ENCODE data around the gene PRTN3.

Gene PRTN3, protein sequence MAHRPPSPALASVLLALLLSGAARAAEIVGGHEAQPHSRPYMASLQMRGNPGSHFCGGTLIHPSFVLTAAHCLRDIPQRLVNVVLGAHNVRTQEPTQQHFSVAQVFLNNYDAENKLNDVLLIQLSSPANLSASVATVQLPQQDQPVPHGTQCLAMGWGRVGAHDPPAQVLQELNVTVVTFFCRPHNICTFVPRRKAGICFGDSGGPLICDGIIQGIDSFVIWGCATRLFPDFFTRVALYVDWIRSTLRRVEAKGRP

DNA sequence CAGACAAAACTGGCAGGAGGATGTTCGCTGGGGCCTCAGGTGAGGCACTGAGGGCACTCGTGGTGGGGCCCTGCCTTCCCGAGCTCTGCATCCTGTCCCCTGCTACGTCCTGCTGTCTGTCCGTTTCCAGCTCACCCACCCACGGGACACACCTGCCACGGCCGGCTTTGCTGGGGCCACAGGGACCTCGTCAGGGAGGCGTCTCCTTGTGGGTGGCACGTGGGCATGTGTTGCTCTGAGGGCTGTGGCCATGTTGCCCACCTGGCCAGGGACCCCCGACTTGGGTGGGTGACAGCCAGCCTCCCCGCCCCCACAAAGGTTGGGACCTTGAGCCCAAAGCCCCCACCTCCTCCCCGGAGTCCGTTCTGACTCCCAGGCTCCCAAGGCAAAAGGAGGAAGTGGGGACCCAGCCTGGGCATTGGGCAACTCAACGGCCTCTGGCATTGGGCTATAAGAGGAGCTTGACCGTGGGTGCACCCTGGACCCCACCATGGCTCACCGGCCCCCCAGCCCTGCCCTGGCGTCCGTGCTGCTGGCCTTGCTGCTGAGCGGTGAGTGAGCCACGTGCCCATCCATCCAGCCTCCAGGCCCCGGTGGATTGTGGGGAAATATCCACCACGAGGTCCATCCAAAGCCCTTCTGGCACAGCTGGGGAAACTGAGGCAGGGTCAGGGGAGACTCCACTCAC is at the start of gene PRTN3:
PRTN3 (plus strand) TSS at position 481 of the 688 bp plus-strand sequence; CDS start at position 491, 10 bp downstream.
- no peak for FAIRE-seq

DNA sequence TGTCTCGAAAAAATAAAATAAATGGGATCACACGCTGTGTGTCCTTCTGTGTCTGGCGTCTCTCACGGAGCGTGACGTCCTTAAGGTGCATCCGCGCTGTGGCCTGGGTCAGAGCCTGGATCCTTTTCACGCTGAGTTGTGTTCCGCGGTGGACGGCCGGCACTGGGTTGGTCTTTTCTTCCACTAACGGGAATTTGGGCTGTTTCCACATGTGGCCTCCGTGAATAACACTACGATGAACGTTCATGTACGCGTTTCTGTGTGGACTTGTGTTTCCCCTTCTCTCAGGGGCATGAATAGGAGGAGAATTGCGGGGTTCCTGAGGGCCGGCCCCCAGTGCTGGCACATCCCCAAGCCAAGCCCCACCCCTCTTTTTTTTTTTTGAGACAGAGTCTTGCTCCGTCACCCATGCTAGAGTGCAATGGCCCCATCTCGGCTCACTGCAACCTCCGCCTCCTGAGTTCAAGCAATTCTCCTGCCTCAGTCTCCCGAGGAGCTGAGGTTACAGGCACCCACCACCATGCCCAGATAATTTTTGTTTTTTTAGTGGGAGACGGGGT is 49.7 kb upstream of the PRTN3 start:
- FAIRE-seq, result no peak

DNA sequence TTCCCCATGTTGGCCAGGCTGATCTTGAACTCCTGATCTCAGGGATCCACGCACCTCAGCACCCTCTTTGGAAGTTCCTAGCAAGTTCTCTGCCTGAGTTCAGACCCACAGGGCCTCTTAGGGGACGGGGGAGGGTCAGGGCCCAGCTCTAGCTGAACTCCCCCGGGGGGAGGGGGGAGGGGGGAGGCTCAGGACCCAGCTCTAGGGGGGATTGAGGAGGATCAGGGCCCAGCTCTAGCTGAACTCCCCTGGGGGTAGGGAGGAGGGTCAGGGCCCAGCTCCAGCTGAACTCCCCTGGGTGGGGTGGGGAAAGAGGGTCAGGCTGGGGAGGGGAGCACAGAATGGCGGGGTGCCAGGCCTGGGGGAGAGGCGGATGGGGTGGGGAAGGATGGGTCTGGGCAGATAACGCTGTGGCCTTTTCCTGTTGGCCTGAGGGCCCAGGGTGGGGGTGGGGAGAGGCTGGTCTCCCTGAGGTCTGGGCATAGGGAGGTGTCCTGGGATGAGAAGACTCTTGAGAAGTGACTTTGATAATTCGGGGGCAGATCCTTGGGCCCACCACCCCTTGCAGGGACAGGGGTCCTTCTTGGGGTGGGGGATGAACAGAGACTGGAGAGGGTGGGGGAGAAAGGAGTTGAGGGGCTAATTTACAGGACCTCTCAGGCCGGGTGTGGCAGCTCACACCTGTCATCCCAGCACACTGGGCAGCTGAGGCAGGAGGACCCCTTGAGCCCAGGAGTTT is 49.1 kb upstream of the PRTN3 start:
- FAIRE-seq, result no peak

DNA sequence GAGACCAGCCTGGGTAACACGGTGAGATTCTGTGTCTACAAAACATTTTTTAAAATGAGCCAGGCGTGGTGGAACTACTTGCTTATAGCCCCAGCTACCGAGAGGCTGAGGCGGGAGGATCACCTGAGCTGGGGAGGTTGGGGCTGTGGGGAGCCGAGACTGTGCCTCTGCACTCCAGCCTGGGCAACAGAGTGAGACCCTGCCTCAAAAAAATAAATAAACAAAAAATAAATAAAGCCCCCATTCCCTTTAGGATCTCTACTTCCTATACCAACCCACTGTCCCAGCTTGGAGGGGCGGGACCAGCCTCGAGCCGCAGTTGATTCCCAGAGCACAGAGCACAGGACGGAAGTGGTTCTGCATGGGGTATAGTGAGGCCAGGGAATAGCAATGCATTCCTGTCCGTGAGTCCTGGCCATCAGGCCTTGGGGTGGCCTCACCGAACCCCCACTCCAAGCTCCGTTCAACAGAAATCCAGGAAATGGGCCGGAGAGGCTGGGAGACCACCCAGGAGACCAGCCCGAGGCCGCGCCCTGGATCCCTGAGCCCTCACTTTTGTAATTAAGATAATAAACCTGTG is 48.4 kb upstream of the PRTN3 start:
- FAIRE-seq, result no peak

DNA sequence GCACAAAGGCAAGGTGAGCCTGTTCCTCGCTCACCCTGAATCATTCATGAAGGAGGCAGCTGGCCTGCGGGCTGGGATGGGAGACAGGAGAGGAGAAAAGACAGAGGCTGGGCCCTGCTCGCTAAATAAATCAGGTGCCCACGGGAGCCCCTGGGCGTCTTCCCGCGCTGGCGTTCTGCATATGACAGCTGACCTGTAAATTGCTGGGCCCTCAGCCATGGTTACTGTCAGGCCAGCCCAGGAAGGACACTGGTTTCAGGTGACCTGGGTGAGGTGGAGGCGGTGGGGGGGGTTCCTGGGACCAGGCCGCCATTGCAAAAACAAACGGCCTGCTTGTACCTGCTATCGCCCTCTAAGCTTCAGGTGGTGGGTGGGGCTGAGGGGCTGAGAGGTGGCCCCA is 47.0 kb upstream of the PRTN3 start:
- no peak for FAIRE-seq

DNA sequence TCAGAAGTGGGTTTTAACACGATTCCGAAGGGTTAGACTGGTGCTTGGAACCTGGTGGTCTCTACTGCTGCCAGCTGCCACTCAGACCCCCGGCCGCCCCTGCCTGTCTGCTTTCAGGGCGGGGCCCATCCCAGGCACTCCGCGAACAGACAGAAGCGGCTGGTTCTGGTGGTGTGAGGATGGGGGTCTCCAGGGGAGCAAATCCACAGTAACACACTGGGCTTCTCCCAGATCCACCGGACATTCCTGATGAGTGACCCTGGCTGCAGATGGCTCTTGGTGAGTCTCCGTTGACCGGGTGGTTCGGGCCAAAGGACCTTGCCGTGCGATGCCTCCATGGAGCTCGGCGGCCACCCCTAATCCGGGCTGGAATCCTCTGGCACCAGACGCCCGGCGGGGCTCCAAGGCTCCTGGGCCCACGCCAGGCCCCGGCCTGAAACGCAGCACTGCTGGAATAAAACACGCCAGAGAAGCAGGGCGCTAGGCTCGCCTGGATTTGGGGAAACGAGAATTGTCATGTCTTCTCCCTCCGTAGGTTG is 45.7 kb upstream of the PRTN3 start:
- FAIRE-seq, result no peak

DNA sequence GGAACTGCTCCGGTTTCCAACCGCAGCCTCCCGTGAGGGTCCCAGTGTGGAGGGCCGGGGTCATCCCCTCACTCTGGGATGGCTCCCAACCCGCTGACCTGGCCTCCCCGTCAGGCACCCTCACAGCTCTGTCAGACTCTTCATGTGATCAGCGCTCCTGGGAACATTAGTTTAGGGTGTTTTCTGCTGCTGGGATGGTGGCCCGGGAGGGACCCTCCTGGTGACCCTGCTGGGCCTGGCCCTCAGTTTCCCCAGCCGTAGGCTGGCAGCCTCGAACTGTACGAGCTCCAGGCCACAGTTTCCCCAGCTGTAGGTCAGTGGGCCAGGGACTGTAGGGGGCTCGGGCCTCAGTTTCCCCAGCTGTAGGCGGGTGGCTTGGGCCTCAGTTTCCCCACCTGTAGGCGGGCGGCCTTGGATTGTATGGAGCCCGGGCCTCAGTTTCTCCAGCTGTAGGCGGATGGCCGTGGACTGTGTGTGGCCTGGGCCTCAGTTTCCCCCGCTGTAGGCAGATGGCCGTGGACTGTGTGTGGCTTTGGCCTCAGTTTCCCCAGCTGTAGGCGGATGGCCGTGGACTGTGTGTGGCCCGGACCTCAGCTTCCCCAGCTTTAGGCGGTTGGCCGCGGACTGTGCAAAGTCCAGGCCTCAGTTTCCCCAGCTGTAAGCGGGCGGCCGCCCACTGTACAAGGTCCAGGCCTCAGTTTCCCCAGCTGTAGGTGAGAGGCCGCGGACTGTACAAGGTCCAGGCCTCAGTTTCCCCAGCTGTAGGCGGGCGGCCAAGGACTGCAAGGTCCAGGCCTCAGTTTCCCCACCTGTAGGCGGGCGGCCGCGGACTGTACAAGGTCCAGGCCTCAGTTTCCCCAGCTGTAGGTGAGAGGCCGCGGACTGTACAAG is 44.9 kb upstream of the PRTN3 start:
- FAIRE-seq, result no peak

DNA sequence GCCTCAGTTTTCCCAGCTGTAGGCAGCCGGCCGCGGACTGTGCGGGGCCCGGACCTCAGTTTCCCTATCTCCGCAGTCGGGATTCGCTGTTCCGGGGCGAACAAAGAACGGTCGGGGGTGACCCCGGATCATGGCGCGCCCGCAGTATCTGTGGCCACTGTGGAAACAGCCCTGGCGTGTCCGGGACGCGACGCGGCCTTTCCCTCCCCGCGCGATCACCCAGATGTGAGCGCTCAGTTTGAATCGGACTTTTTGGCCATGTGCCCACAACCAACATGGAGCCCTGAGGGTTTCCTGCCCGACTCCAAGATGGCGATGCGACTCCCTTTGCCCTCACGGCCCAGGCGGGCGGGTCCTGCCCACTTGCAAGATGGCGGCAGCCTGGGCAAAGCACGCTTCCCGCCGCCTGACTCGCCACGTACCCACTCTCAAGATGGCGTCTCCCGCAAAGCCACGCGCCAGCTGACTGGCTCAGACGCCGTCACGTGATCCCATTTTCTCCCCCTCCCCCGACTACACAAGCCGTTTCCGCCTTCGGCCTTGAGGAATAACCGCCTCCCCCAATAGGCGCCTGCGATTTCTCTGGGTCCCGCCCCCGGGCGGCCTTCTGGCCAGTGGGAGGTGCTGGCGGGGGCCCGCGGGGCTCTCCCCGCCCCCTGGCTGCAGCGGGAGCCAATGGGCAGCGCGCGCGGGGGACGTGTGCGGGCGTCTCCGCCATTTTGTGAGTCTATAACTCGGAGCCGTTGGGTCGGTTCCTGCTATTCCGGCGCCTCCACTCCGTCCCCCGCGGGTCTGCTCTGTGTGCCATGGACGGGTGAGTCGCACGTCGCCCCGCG is 43.9 kb upstream of the PRTN3 start, which contains the start of gene PTBP1:
PTBP1 (plus strand) TSS at position 761 of the 836 bp plus-strand sequence; CDS start at position 807, 46 bp downstream.
- peak; percentile 99 for FAIRE-seq

DNA sequence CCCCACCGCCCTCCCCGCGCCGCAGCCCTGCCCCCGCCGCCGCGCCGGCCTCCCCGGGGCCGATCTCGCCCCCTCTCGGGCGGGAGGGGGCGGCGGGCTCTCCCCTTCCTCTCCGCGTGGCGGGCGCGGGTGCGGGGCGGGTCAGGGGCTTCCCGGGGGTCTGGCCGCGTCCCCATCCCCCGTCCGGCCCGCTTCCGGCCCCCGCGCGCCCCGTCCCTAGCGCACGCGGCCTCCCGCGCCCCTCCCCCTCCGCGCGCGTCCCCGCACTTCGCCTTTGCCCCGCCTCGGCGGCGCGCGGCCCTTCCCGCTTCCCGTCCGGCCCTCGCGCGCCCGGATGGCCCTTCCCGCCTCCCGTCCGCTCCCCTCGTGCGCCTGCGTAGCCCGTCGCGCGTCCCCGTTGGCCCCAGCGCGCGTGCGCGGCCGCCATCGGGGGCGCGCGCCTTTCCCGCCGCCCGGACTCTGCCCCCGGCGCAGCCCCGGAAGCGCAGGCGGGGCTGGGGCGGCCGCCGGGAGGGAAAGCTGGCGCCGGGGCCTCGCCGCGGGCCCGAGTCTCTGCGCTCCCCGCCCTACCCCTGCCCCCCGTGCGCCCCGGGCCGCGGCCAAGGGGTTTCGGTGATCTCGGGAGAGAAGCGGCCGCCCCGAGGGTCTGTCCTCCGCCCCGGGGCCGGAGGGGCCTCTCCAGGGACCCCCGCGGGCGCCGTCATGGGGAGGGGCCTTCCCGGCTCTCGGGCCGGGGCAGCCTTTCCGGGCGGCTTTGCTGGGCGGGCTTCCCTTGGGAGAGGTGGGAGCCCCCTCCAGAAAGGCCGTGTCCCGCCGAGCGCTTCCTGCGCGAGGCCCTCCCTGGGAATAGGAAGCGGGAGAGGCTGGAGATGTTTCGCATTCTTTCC is 43.0 kb upstream of the PRTN3 start:
- no peak for FAIRE-seq

DNA sequence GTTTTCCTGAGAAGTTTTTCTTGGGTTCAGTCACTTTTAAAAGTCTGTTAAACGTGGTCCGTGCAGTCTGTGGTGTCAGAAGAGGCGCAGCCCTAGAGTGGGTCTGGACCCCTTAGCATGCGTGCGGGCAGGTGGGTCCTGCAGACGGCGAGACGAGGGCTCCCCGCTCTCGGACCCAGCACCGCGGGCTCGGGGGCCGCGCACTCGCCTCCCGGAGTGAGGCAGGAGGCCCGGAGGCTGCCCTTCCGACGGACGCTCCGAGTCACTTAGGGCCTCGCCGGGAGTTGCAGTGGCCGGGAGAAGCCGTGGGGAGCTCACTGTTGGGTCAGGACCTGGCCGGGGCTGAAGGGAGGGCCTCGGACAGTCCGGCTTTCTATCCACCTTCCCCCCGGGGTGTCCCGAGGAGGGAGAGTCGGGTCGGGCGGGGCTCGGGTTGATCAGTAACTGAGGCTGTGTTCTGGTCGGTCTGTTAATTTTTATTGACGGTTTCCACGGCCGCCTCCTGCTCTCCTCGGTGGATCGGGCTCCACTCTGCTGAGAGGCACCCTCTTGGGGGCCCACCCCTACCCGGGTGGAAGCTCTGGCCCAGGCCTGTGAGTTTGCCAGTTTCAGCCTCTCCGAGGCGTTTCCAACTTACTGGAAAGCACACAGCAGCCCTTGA is 42.3 kb upstream of the PRTN3 start:
- no peak for FAIRE-seq

DNA sequence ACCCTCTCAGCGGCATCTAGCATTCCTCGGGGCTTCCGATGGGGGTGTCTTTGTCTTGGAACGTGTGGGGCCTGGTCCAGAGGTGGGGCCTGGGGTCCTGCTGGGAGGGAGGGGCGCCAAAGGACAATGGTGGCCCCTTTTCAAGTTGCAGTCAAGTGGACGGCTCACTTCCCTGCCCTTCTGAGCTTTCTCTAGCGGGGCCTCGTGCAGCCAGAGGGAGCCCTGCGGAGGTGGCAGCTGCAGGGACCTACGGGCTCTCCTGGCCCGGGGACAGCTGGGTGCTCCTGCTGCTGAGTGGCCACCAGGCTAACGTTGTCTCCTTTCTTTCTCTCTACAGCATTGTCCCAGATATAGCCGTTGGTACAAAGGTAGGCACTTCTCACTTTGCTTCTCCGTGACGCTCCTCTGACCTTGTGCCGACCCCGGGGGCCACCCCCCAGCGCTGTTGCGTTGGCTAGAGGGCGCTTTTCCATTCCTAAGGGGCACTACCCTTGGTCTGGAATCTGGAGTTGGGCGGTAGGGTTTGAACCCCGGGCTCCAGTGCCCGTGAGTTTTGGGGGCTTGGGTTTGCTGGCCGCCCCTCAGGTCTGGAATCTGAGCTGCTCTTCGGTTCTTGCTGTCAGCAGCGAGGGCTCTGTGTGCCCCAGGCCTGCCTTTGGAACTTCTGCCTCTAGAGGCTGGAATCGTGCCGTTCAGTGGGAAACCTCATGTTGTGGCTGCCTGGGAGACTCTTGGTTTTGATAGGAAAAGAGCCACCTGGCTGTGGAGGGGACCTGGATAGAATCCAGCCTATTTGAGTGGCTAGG is 41.5 kb upstream of the PRTN3 start:
- no peak for FAIRE-seq

DNA sequence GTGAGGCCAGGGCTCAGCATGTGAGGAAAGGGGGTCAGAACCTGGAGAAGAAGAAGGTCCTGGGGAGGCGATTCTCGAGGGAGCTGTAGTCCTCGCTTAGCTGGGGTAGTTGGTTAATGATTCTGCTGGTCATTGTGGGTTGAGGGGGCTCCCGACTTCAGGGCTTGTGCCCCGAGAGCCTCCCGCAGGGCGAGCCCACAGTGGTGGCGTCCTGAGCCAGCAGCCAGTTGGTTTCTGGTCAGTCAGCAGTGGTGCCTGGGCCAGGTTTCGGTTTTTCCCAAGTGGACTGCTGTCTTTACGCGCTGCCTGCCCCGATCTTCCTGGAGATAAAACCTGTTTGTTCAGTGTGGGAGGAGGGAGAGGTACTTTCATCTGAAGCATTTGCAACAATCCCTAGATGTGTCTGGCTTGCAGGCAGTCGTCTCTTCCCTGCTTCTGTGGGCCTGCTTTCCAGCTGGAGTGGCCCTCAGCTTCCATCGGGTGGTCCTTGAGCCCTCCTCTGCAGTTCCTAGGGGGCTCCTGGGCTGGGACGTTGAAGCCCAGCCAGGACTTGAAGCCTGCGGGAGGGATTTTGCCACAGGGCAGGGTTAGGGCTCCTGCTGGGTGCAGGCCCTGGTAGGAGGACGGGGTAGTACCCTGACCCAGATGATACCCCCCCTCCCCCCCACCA is 40.3 kb upstream of the PRTN3 start:
- no peak for FAIRE-seq

DNA sequence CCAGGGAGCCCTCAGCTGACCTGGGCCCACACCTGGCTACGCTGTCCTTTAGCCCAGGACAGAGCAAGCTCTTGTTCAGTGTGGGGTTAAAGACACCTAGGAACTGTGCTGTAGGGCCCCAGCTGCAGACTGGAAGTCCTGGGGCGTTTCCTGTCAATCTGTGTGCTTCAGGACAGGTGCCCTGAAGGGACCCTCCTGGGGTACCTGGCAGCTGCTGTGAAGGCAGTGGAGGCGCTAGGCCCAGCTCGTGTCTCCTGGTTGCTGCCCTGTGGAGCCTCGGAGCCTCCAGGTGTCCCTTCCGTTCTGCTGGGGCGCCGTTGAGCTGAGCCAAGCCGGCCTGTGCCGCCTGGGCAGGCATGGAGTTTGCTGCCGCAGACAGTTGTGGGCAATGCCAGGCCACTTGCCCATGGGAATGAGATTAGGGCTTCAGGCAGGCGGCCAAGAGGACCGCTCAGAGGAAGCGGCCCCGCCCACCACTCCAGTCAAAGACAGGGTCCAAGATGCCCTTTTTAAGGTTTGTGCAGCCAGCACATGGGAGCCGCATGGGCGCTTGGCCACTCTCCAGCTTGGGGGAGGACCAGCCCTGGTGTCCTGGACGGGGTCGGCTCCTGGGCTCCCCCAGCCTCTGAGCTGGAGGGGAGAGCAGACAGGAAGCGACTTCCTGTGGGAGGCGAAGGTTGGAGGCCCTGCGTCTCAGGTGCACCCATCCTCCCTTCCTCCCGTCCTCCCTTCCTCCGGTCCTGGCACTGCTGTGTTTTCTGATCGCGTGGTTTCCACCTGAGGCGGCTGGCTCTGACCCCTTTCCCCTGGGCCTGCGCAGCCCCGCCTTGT is 39.6 kb upstream of the PRTN3 start:
- no peak for FAIRE-seq

DNA sequence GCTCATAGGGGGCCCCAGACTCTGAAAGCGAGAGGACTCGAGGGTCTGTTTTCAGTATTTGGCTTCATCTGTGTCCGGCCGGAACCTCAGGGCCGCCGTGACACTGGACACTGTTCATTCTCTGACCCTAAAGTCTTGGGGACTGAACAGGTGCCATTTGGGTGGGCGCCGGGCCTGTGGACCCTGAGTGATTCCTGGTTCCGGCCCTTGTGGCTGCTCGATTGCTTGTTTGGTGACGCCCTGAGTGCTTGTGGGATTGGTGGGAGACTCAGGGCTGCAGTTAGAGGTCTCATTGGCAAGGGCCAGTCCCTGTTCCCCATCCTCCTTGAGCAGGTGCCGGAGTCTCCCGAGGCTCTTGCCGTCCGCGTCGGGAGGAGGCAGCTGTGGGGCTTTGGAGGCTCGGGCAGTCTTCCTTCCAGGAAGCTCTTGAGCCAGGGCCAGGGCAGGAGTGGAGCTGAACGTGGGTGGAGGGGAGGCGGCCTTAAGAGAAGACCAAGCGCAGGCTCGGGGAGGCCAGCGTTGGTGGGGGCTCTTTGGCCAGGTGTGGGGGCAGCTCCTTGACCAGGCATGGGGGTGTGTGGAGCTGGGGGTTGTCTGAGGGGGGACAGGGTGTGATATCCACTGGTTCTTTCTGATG is 38.8 kb upstream of the PRTN3 start:
- FAIRE-seq, result no peak

DNA sequence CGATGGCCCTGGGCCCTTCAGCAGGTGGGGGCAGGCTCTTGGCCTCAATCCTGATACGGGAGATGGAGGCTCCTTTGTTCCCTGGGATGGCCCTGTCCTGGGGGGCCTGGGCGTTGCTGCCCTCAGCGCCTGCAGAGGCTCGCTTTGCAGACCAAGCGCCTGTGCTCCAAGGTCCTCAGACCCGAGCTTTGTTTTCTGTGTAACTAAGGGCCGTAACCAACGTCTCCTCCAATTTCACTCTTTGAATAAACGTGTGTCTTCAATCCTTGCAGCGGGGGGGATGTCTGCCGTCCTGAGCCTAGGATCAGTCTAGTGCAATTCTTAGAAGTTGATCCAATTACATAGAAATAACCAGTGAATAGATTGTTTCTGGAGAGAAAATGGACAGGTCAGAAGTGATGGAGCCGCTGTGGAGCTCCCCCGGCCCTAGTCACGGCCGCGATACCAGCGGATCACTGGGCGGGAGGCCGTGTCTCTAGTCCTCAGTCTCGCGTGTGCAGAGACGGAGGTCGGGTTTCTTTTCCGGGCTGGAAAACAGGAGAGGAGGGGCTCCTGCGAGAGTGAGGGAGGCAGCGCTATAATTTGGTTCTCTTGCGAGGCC is 38.2 kb upstream of the PRTN3 start:
- FAIRE-seq, result no peak

DNA sequence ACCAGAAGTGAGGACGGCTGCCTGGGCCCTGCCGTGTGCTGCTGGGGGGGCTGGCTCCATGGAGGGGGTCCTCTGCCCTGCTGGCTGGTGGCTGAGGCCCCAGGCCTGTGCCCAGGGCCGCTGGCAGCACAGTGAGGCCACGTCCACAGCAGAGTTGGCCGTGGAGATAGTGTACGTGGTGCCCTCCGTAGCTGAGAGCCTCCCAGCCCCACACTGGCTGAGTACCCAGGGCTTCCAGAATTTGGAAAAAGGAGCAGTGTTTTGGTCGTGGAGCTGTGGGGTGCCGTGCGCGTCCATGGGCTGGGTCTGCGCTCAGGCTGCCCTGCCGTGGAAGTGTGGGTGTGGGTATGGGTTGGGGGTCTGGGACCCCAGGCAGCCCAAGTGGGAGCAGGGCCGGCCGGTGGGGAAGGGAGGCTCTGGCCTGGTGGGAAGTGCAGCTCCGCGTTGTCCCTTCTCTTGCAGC is 37.7 kb upstream of the PRTN3 start:
- FAIRE-seq, result no peak
